Heart left ventricle (tissue), 11 donors: ENCODE results near the gene RNF150. TPM values are rescaled to one million over a fixed set of nuclear protein-coding genes. Genes with fewer than 3 reads are reported as not detected.

Experiments
- polyA plus RNA-seq, 2 donors: library from polyadenylated mRNA; stranded (reverse); fragments of 200-250 nt; gene quantifications; one replicate each; pipeline ENCODE4 v1.2.3, GENCODE V29; 2013
- total RNA-seq, 9 donors: library from RNA; depleted of rRNA in 2 of 9; stranded (reverse); fragments of >200 nt in 2 of 9; fragmentation: NEBNext Ultra II Directional in 3 of 9; extraction: Animal tissue kit (Norgen Biotek cat#: 25700) in 3 of 9; gene quantifications; one replicate each; pipeline versions ENCODE4 v1.1.0 to v1.2.4, GENCODE V29; 2016 to 2023
- donor health status: ischemic (EF 13 %, LVEDD 7.1; RV severe dilation, severe dysfunction).
- donor health status: healthy with polysubstance abuse.
- donor health status: DM: no; HTN: yes; CAD: no.
- donor health status: DM: no; HTN: no; CAD: no.
- donor health status: ischemic (EF 25% LVEDD 5.7; RV mildly dilated, moderate dysfunction).
- donor health status: healthy.
- donor health status: DM: yes; HTN: yes; CAD: no.
- donor health status: PGD.
- donor health status: nonischemic (EF 23%, LVEDD 6.1; RV moderate dilation, normal function).

RNF150 gene
- total and polyA plus RNA-seq, 11 donors: 11.9 to 146 (median 72.5) TPM

Other genes with a start within 250 kb of the RNF150 start
- 100 to 1,000 TPM in 7 of 9 donors, 10 to 100 TPM in 2; 54.4 to 183 (median 141) TPM for gene ZNF330, start 87.4 kb upstream of the RNF150 start, total RNA-seq
- gene ZNF330, start 87.4 kb upstream of the RNF150 start, polyA plus RNA-seq: 100 to 1,000 TPM in 1 of 2 donors, 10 to 100 TPM in 1; 68.7 to 150 TPM